GM21576 (cell line): ENCODE results near the gene RIN2.
"Not testable (repeated sequence)": the region's sequence is repeated elsewhere in the genome, so short reads cannot be mapped to it uniquely, and the experiment has no call there.

ENCODE experiments used
- ATAC-seq: cut with Tn5 transposase; IDR thresholded peaks from one replicate; pipeline ENCODE4 v1.9.1; 2021; ENCODE audit warnings: mild to moderate bottlenecking, moderate library complexity; ENCODE audit not compliant: unreplicated experiment

RIN2 gene

DNA sequence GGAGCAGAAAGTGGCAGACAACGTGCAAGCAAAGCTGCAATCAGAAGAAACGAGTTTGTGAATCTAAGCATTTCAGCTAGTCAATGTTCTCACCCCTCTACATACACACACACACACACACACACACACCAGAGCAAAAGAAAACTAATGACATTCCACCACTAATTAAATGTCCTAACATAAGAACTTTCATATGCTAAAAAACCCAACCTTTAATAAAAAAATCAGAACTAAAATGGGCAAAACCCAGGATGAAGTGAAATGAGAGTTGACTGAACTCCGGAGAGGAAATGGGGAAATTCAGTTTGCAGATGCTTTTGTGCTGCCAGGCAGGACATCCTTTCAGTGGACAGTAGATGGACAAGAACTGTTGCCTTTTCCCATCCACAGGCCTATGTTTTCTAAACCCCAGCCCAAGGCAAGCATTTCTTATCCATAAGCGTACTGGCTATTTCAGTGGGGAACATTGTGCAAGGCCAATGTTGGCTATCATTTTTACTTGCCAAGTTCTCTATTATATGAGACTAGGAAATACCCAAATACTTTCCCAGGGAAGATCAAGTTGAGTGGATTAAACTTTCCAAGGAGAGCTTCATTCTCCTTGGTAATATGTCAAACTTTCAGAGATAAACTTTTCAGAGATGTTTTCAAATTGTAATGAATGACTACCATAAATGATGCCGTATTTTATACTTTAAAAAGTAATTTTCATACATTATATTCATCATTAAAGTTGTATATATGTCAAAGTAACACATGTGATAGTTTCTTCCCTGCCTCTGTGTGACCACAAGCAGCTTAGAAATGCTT is 27.3 kb downstream of the RIN2 start:
- no peak for ATAC-seq

DNA sequence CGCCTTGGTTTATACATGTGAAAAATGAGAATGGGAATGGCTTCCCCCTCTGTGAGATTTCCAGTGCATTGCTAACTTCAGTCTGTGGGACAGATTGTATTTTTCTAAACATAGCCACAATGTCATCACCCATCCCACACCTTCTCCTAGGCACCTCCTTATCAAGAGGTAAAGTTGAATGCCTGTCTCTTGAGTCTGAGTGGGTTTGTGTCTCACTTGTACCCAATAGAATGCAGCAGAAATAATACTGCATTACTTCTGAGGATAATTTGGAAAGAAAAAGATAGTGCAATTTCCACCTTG is 27.9 kb downstream of the RIN2 start:
- ATAC-seq = no peak

DNA sequence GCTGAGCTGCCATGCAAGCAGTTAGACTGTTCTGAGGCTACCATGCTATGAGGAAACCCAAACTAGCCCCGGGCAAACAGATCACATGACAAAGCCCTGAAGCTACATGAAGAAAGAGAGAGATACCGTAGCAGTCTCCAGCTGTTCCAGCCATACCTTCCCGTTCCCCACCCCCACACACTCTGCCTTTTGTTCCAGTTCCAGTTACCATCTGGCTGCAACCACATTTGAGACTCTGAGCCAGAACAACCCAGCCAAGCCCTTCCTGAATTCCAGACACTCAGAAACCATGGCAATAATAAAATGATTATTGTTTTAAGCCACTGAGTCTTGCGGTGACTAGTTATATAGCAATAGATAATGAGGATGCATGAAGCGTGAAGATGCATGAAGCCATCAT is 28.3 kb downstream of the RIN2 start:
- no peak for ATAC-seq

DNA sequence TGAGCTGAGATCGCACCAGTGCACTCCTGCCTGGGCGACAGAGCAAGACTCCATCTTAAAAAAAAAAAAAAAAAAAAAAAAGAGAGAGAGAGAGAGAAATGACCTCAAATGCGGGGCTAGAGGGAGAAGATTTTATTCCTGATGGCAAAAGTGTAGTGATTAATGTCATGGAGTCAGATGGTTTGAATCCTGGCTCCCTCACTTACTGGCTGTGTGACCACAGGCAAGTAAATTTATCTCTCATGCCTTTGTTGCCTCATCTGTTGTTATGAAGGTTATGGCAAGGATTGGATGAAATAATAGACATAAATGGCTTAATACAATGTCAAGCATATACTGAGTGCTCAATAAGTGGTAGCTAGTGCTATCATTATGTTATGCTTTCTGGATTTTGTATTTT is 29.3 kb downstream of the RIN2 start:
- ATAC-seq = no peak

- no peak for ATAC-seq
Observed at GRCh38 chr20:19789009-19789408, 31.0 kb downstream of the RIN2 start.

DNA sequence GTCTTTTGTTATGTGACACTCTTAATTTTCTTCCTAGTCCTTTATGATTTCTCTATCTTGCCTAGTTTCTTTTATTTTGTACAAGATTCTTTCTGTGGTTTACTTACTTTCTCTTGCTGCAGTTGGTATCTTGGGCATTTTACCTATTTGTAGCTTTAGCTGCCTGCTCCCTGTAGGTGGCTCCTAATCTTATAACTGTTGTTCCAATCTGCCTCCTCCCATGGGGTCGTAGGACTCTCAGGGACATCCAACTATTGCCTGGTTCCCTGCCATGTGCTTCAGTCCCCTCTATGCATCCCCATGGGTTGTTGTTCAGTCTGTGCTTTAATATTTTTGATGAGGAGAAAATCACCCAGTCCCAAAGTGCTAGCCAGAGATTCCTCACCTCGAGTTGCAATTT is 31.4 kb downstream of the RIN2 start:
- ATAC-seq = no peak

DNA sequence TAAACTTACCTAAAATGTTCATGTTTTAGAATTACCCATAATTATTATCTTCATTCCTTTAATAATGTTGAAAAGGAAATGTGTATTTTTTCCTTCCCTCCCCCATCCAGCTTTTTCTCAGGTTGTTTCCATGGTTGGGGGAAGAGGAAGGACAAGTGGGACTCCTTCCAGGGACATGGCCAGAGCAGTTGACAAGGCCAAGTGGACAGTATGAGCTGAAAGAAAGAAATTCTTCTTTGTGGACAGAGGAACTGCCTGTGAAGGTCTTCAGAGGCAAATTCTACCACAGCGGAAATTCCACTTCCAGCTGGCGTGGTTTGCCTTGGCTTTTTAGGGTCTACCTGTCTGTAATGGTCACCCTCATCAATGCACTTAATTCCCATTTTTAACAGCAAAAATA is 33.8 kb downstream of the RIN2 start:
- no peak for ATAC-seq

GRCh38 chr20:19793716-19794115 is 35.7 kb downstream of the RIN2 start:
- no peak for ATAC-seq

GRCh38 chr20:19794941-19795340 is 36.9 kb downstream of the RIN2 start:
- ATAC-seq = no peak

GRCh38 chr20:19799325-19799724 is 41.3 kb downstream of the RIN2 start:
- ATAC-seq = no peak

DNA sequence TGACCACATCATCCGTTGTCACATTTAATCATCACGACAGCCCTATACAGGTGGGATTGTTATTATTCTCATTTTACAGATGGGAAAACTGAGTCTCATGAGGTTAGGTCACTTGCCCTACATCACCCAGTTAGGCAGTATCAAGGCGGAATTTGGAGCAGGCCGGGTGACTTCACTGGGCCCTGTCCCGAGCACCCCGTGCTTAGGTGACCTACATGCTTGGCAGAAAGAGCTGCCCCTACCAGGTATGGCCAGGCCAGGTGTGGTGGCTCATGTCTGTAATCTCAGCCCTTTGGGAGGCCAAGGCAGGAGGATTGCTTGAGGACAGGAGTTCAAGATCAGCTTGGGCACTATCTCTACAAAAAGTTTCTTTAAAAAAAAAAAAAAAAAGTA is 44.0 kb downstream of the RIN2 start:
- no peak for ATAC-seq

GRCh38 chr20:19802492-19803158 is 44.6 kb downstream of the RIN2 start:
- no peak for ATAC-seq

- not testable (repeated sequence) for ATAC-seq
Observed at GRCh38 chr20:19806276-19806675, 48.2 kb downstream of the RIN2 start.

- ATAC-seq = no peak
Observed at GRCh38 chr20:19806806-19807190, 48.7 kb downstream of the RIN2 start.

GRCh38 chr20:19807191-19807945 is 49.3 kb downstream of the RIN2 start:
- no peak for ATAC-seq
